Activated T-helper 2 cell treated with anti-CD3 and anti-CD28 coated beads, Interferon-gamma antibody, Interleukin-2, Interleukin-4, amounts not matched to agents 10 μg/mL and 5 μg/mL and 100 μg/mL, durations not matched to agents 14 hours and 24 hours and 36 hours (primary cell): ENCODE data around the gene GCSAML. TPM values are rescaled to one million over a fixed set of nuclear protein-coding genes. Genes with fewer than 3 reads are reported as not detected.
A peak's percentile ranks its signal among the peaks of the same experiment; 100 is the strongest.
"Not testable (repeated sequence)": the region's sequence is repeated elsewhere in the genome, so short reads cannot be mapped to it uniquely, and the experiment has no call there.

Experiments used
- DNase-seq: peaks from one replicate; pipeline ENCODE4 v3.0.0; 2021; ENCODE audit warnings: low spot score
- H3K27ac Mint-ChIP-seq: one replicate; pipeline ENCODE4 v1.8.0; 2021; ENCODE audit warnings: mixed read lengths
- H3K27me3 Mint-ChIP-seq: one replicate; pipeline ENCODE4 v1.8.0; 2021; ENCODE audit warnings: low read depth, mixed read lengths
- H3K36me3 Mint-ChIP-seq: one replicate; pipeline ENCODE4 v1.8.0; 2021; ENCODE audit warnings: low read depth, mixed read lengths
- H3K4me1 Mint-ChIP-seq: one replicate; pipeline ENCODE4 v1.8.0; 2021; ENCODE audit warnings: low read depth, mixed read lengths
- H3K4me3 Mint-ChIP-seq: one replicate; pipeline ENCODE4 v1.8.0; 2021; ENCODE audit warnings: low read depth, mild to moderate bottlenecking, moderate library complexity, mixed read lengths
- H3K9me3 Mint-ChIP-seq: one replicate; pipeline ENCODE4 v1.8.0; 2021; ENCODE audit warnings: mixed read lengths
- intact Hi-C: fragments of 100-400 bp; cut with micrococcal nuclease; formaldehyde crosslinking; loops from one replicate; pipeline ENCODE4 v1.15.1; 2023
- total RNA-seq: library from RNA; stranded (reverse); gene quantifications from 2 replicates; pipeline ENCODE4 v1.2.3, GENCODE V29; 2022

The GCSAML gene
- 0.43 and 0.48 TPM in 2 replicates for total RNA-seq

GRCh38 chr1:247548769-247549182 is at the start of gene GCSAML:
GCSAML (plus strand) TSS chr1:247549134; CDS start chr1:247549192, 58 bp downstream.
- no peak for DNase-seq
- intact Hi-C loops, result no loop called here
- Mint-ChIP-seq H3K4me1 (peaks cover 9% of the 10 kb centered on the region), H3K36me3 (no peaks in the 10 kb centered on the region), H3K27ac (peak within 1 kb of the TSS; percentile 28), H3K4me3 (no peak within 1 kb of the TSS), H3K27me3 (peaks cover 8% of the 10 kb centered on the region), H3K9me3 (no peaks in the 10 kb centered on the region)

DNA sequence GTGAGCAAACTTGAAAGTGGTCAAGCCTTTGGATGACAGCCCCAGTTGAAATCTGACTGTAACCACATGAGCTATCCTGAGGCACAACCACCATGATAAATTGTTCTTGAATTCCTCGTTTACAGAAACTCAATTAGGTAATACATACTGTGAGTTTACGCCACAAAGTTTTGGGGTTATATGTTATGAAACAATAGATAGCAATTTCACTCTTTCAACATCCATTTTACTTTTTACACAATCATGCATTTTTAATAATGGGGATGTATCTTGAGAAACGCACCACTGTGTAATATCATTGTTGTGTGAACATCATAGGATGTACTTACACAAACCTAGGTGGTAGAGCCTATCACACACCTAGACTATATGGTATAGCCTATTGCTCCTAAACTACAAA is 48.1 kb upstream of the GCSAML start:
- no peak for DNase-seq
- H3K27me3 Mint-ChIP-seq, result peaks cover 8% of the 10 kb centered on the region
- intact Hi-C loops, result no loop called here

DNA sequence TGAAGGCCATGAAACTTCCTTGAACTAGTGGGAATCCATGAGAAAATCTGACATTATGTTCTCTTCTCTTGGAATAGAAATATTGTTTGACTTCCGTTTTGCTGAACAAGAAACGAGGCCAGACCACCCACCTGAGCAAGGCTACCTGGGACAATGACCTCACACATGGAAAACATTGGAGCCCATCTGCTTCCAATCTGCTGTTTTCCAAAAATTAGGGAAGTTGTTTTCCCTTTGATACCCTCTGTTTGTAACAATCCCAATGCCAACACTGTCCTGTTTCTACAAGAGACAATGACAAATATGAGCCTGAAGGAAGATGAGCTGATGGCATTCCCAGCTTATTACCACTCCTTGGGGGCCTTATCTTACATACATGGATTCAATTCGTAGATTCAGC is 42.1 kb upstream of the GCSAML start:
- H3K4me1 Mint-ChIP-seq, result no peaks in the 10 kb centered on the region
- H3K4me3 Mint-ChIP-seq, result no peak overlapping the region
- intact Hi-C loops, result no loop called here

More for the DNA sequence above, 48.1 kb upstream of the GCSAML start:
- no peaks in the 10 kb centered on the region for H3K9me3 Mint-ChIP-seq
- no peak overlapping the region for H3K27ac Mint-ChIP-seq
- no peaks in the 10 kb centered on the region for H3K4me1 Mint-ChIP-seq
- H3K36me3 Mint-ChIP-seq, result no peaks in the 10 kb centered on the region
- H3K4me3 Mint-ChIP-seq, result no peak overlapping the region

GRCh38 chr1:247517795-247518612 is 30.9 kb upstream of the GCSAML start:
- Mint-ChIP-seq H3K9me3 (no peaks in the 10 kb centered on the region), H3K36me3 (no peaks in the 10 kb centered on the region), H3K4me1 (no peaks in the 10 kb centered on the region), H3K27ac (no peak overlapping the region), H3K4me3 (no peak overlapping the region), H3K27me3 (no peaks in the 10 kb centered on the region)
- no peak for DNase-seq
- intact Hi-C loops, result no loop called here

More for the DNA sequence above, 42.1 kb upstream of the GCSAML start:
- Mint-ChIP-seq H3K27me3 (peaks cover 2% of the 10 kb centered on the region), H3K9me3 (no peaks in the 10 kb centered on the region), H3K36me3 (no peaks in the 10 kb centered on the region), H3K27ac (no peak overlapping the region)
- DNase-seq, result no peak

DNA sequence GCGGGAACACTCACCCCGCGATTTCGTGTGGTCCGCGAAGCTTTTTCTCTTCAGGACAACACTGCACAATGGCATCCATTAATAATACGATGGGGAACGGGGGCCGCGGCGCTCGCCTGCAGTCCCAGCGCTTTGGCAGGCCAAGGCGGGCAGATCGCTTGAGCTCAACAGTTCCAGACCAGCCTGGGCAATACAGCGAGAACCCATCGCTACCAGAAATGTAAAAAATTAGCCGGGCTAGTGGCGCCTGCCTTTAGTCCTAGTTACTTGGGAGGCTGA is 30.4 kb upstream of the GCSAML start:
- no peak overlapping the region for H3K4me3 Mint-ChIP-seq
- no peaks in the 10 kb centered on the region for H3K9me3 Mint-ChIP-seq
- H3K27me3 Mint-ChIP-seq, result no peaks in the 10 kb centered on the region
- intact Hi-C loops, result no loop called here
- no peaks in the 10 kb centered on the region for H3K36me3 Mint-ChIP-seq
- DNase-seq, result no peak
- no peak overlapping the region for H3K27ac Mint-ChIP-seq
- no peaks in the 10 kb centered on the region for H3K4me1 Mint-ChIP-seq

- DNase-seq, H3K4me1 Mint-ChIP-seq, H3K4me3 Mint-ChIP-seq, H3K9me3 Mint-ChIP-seq, H3K36me3 Mint-ChIP-seq, intact Hi-C loops, H3K27me3 Mint-ChIP-seq, H3K27ac Mint-ChIP-seq: not testable (repeated sequence)
Measured at GRCh38 chr1:247521886-247522285, 27.0 kb upstream of the GCSAML start.

GRCh38 chr1:247528812-247529474 is 20.0 kb upstream of the GCSAML start:
- DNase-seq, result no peak
- Mint-ChIP-seq H3K4me1 (no peaks in the 10 kb centered on the region), H3K4me3 (no peak overlapping the region), H3K27me3 (peaks cover 2% of the 10 kb centered on the region), H3K36me3 (no peaks in the 10 kb centered on the region), H3K9me3 (peaks cover 6% of the 10 kb centered on the region), H3K27ac (no peak overlapping the region)
- intact Hi-C loops, result no loop called here

- H3K27ac Mint-ChIP-seq, result no peak overlapping the region
- no peaks in the 10 kb centered on the region for H3K4me1 Mint-ChIP-seq
- no peak for DNase-seq
- H3K4me3 Mint-ChIP-seq, result no peak overlapping the region
- H3K9me3 Mint-ChIP-seq, result peaks cover 6% of the 10 kb centered on the region
- H3K27me3 Mint-ChIP-seq, result peaks cover 2% of the 10 kb centered on the region
- H3K36me3 Mint-ChIP-seq, result no peaks in the 10 kb centered on the region
- intact Hi-C loops, result no loop called here
Measured at GRCh38 chr1:247529771-247530355, 19.1 kb upstream of the GCSAML start.

DNA sequence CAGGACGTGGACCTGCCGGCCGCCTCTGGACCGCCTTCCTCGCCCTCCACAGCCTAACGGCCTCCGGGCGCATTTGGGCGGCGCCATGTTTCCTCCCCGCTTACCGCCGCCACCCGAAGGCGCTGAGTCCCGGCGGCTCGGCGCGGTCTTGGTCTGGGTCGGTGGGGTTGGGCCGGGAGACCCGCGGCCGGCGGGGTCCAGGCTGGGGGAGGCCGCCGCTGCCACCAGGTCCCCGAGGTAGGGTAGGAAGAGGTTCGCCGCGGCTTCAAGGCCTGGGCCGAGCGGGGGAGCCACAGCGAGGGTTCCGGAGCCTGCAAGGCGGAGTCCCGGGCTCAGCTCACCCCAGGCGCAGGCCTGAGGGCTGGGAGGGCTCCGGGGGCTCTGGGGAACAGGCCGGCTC is 18.1 kb upstream of the GCSAML start:
- no peaks in the 10 kb centered on the region for H3K4me1 Mint-ChIP-seq
- H3K27ac Mint-ChIP-seq, result no peak overlapping the region
- no peaks in the 10 kb centered on the region for H3K36me3 Mint-ChIP-seq
- peaks cover 2% of the 10 kb centered on the region for H3K27me3 Mint-ChIP-seq
- intact Hi-C loops, result no loop called here
- no peak overlapping the region for H3K4me3 Mint-ChIP-seq
- H3K9me3 Mint-ChIP-seq, result peaks cover 6% of the 10 kb centered on the region
- DNase-seq, result no peak

GRCh38 chr1:247531937-247532336 is 17.0 kb upstream of the GCSAML start:
- intact Hi-C loops, result no loop called here
- no peak for DNase-seq
- Mint-ChIP-seq H3K36me3 (no peaks in the 10 kb centered on the region), H3K4me1 (no peaks in the 10 kb centered on the region), H3K4me3 (no peak overlapping the region), H3K27ac (no peak overlapping the region), H3K27me3 (peaks cover 2% of the 10 kb centered on the region), H3K9me3 (peaks cover 6% of the 10 kb centered on the region)

- no peak for DNase-seq
- no peak overlapping the region for H3K27ac Mint-ChIP-seq
- no peaks in the 10 kb centered on the region for H3K36me3 Mint-ChIP-seq
- peaks cover under 1% of the 10 kb centered on the region for H3K4me1 Mint-ChIP-seq
- H3K4me3 Mint-ChIP-seq, result no peak overlapping the region
- H3K9me3 Mint-ChIP-seq, result no peaks in the 10 kb centered on the region
- intact Hi-C loops, result no loop called here
- peaks cover 4% of the 10 kb centered on the region for H3K27me3 Mint-ChIP-seq
Measured at GRCh38 chr1:247535402-247535801, 13.5 kb upstream of the GCSAML start.

GRCh38 chr1:247536340-247536739 is 12.6 kb upstream of the GCSAML start, which contains the start of gene OR2C3:
OR2C3 (minus strand) TSS chr1:247536440; CDS start chr1:247532511, 3,929 bp downstream.
- H3K4me3 Mint-ChIP-seq, result no peak within 1 kb of the TSS
- H3K27ac Mint-ChIP-seq, result no peak within 1 kb of the TSS
- H3K27me3 Mint-ChIP-seq, result peaks cover 4% of the 10 kb centered on the region
- no peak for DNase-seq
- intact Hi-C loops, result no loop called here
- H3K36me3 Mint-ChIP-seq, result no peaks in the 10 kb centered on the region
- no peaks in the 10 kb centered on the region for H3K9me3 Mint-ChIP-seq
- peaks cover 1% of the 10 kb centered on the region for H3K4me1 Mint-ChIP-seq

DNA sequence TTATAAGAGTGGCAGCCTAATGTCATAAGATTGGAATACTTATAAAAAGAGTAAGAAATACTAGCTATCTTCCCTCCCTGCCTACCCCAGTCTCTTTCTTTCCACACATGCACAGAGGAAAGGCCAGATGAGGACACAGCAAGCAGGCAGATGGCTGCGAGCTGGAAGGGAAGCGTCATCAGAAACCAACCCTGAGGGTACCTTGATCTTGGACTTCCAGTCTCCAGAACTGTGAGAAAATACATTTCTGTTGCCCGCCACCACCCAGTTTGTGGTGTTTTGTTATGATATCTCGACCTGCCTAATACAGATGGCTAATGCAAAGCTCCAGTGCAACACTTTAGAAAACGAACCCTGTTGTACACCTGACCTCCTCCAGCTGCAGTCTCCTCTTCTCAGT is 10.4 kb upstream of the GCSAML start:
- Mint-ChIP-seq H3K9me3 (no peaks in the 10 kb centered on the region), H3K27ac (no peak overlapping the region), H3K4me3 (no peak overlapping the region), H3K27me3 (peaks cover 4% of the 10 kb centered on the region), H3K36me3 (no peaks in the 10 kb centered on the region), H3K4me1 (peaks cover 1% of the 10 kb centered on the region)
- no peak for DNase-seq
- intact Hi-C loops, result no loop called here
